Prostate gland (tissue), 2 donors: ENCODE data around the gene NET1. TPM values are rescaled to one million over a fixed set of nuclear protein-coding genes. Genes with fewer than 3 reads are reported as not detected.

Experiments used
- DNase-seq: peaks from one replicate; pipeline ENCODE4 v3.0.0-alpha.2; 2019; ENCODE audit warnings: low spot score
- H3K27ac ChIP-seq, 2 donors: fragments of 200-600 bp; sonication (generic); 2 replicates each; pipeline ENCODE4 v1.5.1; 2017 to 2019
- H3K27me3 ChIP-seq: fragments of 200-600 bp; sonication (generic); replicated peaks from 2 replicates; pipeline ENCODE4 v1.5.1; 2019; ENCODE audit not compliant: insufficient read depth
- H3K36me3 ChIP-seq, 2 donors: fragments of 200-600 bp; sonication (generic); 1 replicate in 1 of 2; 2 replicates in 1 of 2; pipeline versions ENCODE4 v1.5.1 to v1.8.1; 2017 to 2019
- H3K4me1 ChIP-seq: fragments of 200-600 bp; sonication (generic); replicated peaks from 2 replicates; pipeline ENCODE4 v1.5.1; 2019
- H3K4me3 ChIP-seq, 2 donors: fragments of 200-600 bp; sonication (generic); 2 replicates each; pipeline ENCODE4 v1.5.1; 2017 to 2019
- H3K9me3 ChIP-seq: fragments of 200-600 bp; sonication (generic); 2 replicates; pipeline ENCODE4 v1.5.1; 2017
- POLR2A ChIP-seq: fragments of 450-650 bp; IDR thresholded peaks from one replicate; pipeline ENCODE4 v1.6.1; 2016; ENCODE audit warnings: antibody characterized with exemption, mild to moderate bottlenecking
- POLR2AphosphoS5 ChIP-seq: sonication (generic); formaldehyde crosslinking; IDR thresholded peaks from one replicate; pipeline ENCODE4 v1.6.1; 2017; ENCODE audit warnings: antibody characterized with exemption
- WGBS: methylation state at CpG from one replicate; pipeline ENCODE4 v1.1.5; 2018; 5-methylcytosine and 5-hydroxymethylcytosine counted together
- intact Hi-C: fragments of 100-400 bp; cut with DNase I; formaldehyde crosslinking; loops from one replicate; pipeline ENCODE4 v1.14.2; 2022
- total RNA-seq, 2 donors: library from RNA; depleted of rRNA; stranded (reverse); fragments of >200 nt; gene quantifications; one replicate each; pipeline ENCODE4 v1.1.0, GENCODE V29; 2016
- TF ChIP-seq, protein P1 (sequence below), 4 experiments: fragments of 200-600 bp in 2 of 4; fragments of 450-650 bp in 2 of 4; sonication (generic) in 2 of 4; IDR thresholded peaks; 1 replicate in 3 of 4; 2 replicates in 1 of 4; pipeline ENCODE4 v1.5.1; 2016 to 2019; ENCODE audit warnings: antibody characterized with exemption in 4 of 4, mild to moderate bottlenecking in 2 of 4, moderate library complexity in 2 of 4

The NET1 gene
- total RNA-seq, 2 donors from 2014 or later, result 55.6 to 77.6 TPM

DNA sequence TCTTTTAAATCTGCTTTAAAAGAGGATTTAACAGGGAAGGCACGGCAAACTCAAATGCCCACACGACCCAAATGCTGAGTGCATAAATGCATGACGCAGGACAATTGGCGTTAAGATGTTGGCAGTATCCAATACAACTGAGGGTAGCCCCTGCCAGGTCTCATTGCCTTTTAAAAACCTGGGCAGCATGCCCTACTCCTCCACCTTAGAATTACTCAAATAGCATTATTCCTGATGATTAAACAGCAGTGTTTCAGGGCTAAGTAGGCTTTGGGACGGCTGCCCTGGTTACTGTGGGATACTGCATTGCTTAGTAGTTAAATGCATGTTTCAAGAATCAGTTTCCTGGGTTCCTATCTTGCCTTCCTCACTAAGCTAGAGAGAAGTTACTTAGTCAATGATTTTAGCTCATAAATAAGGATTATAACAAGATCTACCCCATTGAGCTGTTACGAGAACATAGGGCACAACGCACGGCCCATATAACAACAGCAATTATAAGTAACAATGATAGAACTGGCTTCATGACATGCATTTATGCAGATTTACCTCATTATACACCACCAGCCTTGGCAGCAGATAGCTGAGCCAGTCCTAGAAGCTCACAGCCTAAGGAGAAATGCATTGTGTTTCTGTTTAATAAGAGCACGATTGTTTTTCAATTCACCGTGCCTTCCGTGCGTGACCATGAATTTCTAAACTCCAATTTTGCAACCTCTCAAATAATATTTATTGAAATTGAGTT, 15.6 kb upstream of the NET1 start:
- WGBS, result 50% methylated on average over 12 of the region's 12 CpGs
- Histone ChIP-seq H3K4me1 (no peaks in the 10 kb centered on the region), H3K36me3 (no peaks in the 10 kb centered on the region), H3K9me3 (no peaks in the 10 kb centered on the region), H3K27ac (no peak overlapping the region), H3K27me3 (no peaks in the 10 kb centered on the region), H3K4me3 (no peak overlapping the region)
- TF ChIP-seq, protein P1, sequence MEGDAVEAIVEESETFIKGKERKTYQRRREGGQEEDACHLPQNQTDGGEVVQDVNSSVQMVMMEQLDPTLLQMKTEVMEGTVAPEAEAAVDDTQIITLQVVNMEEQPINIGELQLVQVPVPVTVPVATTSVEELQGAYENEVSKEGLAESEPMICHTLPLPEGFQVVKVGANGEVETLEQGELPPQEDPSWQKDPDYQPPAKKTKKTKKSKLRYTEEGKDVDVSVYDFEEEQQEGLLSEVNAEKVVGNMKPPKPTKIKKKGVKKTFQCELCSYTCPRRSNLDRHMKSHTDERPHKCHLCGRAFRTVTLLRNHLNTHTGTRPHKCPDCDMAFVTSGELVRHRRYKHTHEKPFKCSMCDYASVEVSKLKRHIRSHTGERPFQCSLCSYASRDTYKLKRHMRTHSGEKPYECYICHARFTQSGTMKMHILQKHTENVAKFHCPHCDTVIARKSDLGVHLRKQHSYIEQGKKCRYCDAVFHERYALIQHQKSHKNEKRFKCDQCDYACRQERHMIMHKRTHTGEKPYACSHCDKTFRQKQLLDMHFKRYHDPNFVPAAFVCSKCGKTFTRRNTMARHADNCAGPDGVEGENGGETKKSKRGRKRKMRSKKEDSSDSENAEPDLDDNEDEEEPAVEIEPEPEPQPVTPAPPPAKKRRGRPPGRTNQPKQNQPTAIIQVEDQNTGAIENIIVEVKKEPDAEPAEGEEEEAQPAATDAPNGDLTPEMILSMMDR (IDR thresholded peaks at IDR 0.05), result no peak
- TF ChIP-seq POLR2AphosphoS5 (no peak), POLR2A (no peak)
- intact Hi-C loops, result no loop called here
- no peak for DNase-seq

DNA sequence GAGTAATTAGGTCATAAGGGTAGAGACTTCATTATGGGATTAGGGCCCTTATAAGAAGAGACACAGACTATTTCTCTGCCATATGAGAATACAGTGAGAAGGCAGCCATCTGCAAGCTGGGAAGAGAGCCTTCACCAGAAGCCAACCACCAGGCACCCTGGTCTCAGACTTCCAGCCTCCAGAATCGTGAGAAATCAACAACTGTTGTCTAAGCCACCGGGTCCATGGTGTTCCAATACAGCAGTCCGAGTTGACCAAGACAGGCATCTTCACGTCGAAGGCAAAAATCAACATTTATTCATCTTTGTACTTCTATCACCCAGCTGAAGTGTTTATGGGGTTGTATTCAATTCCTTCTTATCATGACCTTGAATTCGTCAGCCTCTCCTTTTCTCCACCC, 13.0 kb upstream of the NET1 start:
- H3K4me1 ChIP-seq, result no peaks in the 10 kb centered on the region
- 72% methylated on average over 6 of the region's 6 CpGs for WGBS
- no peak for DNase-seq
- intact Hi-C loops, result no loop called here
- no peaks in the 10 kb centered on the region for H3K27me3 ChIP-seq
- H3K9me3 ChIP-seq, result no peaks in the 10 kb centered on the region
- no peak overlapping the region for H3K4me3 ChIP-seq
- H3K36me3 ChIP-seq, result no peaks in the 10 kb centered on the region
- no peak overlapping the region for H3K27ac ChIP-seq
- TF ChIP-seq POLR2A (no peak), POLR2AphosphoS5 (no peak)
- TF ChIP-seq, protein P1 (IDR thresholded peaks at IDR 0.05), result no peak

DNA sequence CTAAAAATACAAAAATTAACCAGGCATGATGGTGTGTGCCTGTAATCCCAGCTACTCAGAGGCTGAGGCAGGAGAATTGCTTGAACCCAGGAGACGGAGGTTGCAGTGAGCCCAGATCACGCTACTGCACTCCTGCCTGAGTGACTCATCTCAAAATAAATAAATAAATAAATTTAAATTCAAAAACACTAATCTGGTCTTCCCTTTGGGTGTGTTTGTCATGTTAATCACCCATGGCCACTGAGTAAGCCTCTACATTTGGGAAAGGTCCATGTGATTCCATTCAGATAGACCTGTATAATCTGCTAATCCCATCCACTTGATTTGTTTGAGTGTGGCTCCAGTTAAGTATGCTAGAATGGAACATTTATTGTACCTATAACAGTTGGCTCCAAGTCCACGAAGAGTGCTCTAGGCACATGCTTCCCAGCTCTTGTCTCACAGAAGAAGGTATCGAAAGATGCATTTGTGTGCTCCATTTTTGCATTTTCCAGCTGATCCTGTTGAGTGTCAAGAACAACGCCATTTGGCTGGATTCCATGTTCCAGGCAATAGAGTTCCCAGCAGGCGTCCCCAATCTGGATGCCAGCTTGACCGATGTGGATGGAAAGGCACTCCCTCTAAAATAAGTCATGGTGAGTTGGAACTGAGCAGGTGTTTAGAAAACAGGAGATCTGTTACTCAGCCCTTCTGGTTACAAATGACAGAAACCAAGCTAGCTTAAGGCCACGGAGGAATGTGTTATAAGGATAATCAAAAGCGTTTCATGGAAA, 11.7 kb upstream of the NET1 start:
- no peak overlapping the region for H3K4me3 ChIP-seq
- intact Hi-C loops, result no loop called here
- no peaks in the 10 kb centered on the region for H3K27me3 ChIP-seq
- 85% methylated on average over 9 of the region's 9 CpGs for WGBS
- H3K36me3 ChIP-seq, result no peaks in the 10 kb centered on the region
- H3K9me3 ChIP-seq, result no peaks in the 10 kb centered on the region
- H3K27ac ChIP-seq, result no peak overlapping the region
- no peak for DNase-seq
- no peaks in the 10 kb centered on the region for H3K4me1 ChIP-seq
- TF ChIP-seq POLR2A (no peak), POLR2AphosphoS5 (no peak)
- TF ChIP-seq, protein P1 (IDR thresholded peaks at IDR 0.05), result no peak

DNA sequence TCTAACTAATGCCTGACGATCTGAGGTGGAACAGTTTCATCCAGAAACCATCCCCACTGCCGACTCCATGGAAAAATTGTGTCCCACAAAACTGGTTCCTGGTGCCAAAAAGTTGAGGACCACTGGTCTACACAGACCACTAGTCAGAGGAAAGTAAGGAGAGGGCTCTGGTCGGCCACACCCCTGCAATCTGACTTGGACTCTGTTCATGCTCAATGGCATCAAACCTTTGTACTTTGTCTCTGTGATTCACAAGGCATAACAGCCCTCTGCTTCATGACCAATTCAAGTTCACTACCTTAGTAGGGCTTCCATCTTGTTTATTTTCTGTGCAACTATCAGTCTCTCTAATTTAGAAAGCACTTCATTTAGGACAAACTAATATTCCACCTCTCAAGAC, 9.6 kb upstream of the NET1 start:
- no peak for DNase-seq
- WGBS, result 86% methylated on average over 3 of the region's 3 CpGs
- H3K4me1 ChIP-seq, result no peaks in the 10 kb centered on the region
- no peaks in the 10 kb centered on the region for H3K27me3 ChIP-seq
- H3K9me3 ChIP-seq, result no peaks in the 10 kb centered on the region
- no peak overlapping the region for H3K27ac ChIP-seq
- TF ChIP-seq POLR2AphosphoS5 (no peak), POLR2A (no peak)
- TF ChIP-seq, protein P1 (IDR thresholded peaks at IDR 0.05), result no peak
- H3K36me3 ChIP-seq, result no peaks in the 10 kb centered on the region
- H3K4me3 ChIP-seq, result no peak overlapping the region
- intact Hi-C loops, result no loop called here
